Right atrium auricular region (tissue), 2 donors: ENCODE data around the gene CCDC148. TPM values are rescaled to one million over a fixed set of nuclear protein-coding genes. Genes with fewer than 3 reads are reported as not detected.
"Not testable (repeated sequence)": the region's sequence is repeated elsewhere in the genome, so short reads cannot be mapped to it uniquely, and the experiment has no call there.

ENCODE experiments used
- DNase-seq: peaks from one replicate; pipeline ENCODE4 v3.0.0-alpha.2; 2019; ENCODE audit warnings: low spot score
- H3K27ac ChIP-seq, 2 donors: fragments of 200-600 bp; sonication (generic); 1 replicate in 1 of 2; 2 replicates in 1 of 2; pipeline ENCODE4 v1.5.1; 2016 to 2019
- H3K27me3 ChIP-seq, 2 donors: fragments of 200-600 bp; sonication (generic); one replicate each; pipeline versions ENCODE4 v1.5.1 to v1.6.0; 2017 to 2019
- H3K36me3 ChIP-seq: fragments of 200-600 bp; sonication (generic); one replicate; pipeline ENCODE4 v1.5.1; 2016
- H3K4me1 ChIP-seq, 2 donors: fragments of 200-600 bp; sonication (generic); one replicate each; pipeline versions ENCODE4 v1.5.1 to v1.6.0; 2017 to 2019
- H3K4me3 ChIP-seq, 2 donors: fragments of 200-600 bp; sonication (generic); 1 replicate in 1 of 2; 2 replicates in 1 of 2; pipeline ENCODE4 v1.5.1; 2017 to 2019; ENCODE audit warnings: mild to moderate bottlenecking in 1 of 2, moderate library complexity in 1 of 2
- H3K9me3 ChIP-seq, 2 donors: fragments of 200-600 bp; sonication (generic); one replicate each; pipeline ENCODE4 v1.5.1; 2019
- CTCF ChIP-seq, 2 donors: fragments of 200-600 bp; sonication (generic); IDR thresholded peaks; one replicate each; pipeline ENCODE4 v1.5.1; 2019; ENCODE audit warnings: antibody characterized with exemption in 2 of 2
- total RNA-seq, 2 donors: library from RNA; depleted of rRNA; stranded (reverse); fragments of >200 nt; gene quantifications; one replicate each; pipeline ENCODE4 v1.1.0, GENCODE V29; 2016

Gene CCDC148
- total RNA-seq, 2 donors from 2014 or later: 0.20 to 1.1 TPM

GRCh38 chr2:158319269-158319668 lies 137.3 kb downstream of the CCDC148 start:
- no peaks in the 10 kb centered on the region for H3K4me1 ChIP-seq
- no peak for DNase-seq
- no peaks in the 10 kb centered on the region for H3K27me3 ChIP-seq
- no peaks in the 10 kb centered on the region for H3K36me3 ChIP-seq
- H3K4me3 ChIP-seq: no peak overlapping the region
- no peaks in the 10 kb centered on the region for H3K9me3 ChIP-seq
- H3K27ac ChIP-seq: no peak overlapping the region
- no peak for TF ChIP-seq CTCF (IDR thresholded peaks at IDR 0.05)

- Histone ChIP-seq H3K4me3 (no peak overlapping the region), H3K27me3 (no peaks in the 10 kb centered on the region), H3K27ac (no peak overlapping the region), H3K4me1 (no peaks in the 10 kb centered on the region), H3K36me3 (no peaks in the 10 kb centered on the region), H3K9me3 (no peaks in the 10 kb centered on the region)
- DNase-seq: no peak
- TF ChIP-seq CTCF (IDR thresholded peaks at IDR 0.05): no peak
Observed at GRCh38 chr2:158317642-158318041, 138.9 kb downstream of the CCDC148 start.

- Histone ChIP-seq H3K4me1 (no peaks in the 10 kb centered on the region), H3K27ac (no peak overlapping the region), H3K9me3 (no peaks in the 10 kb centered on the region), H3K27me3 (no peaks in the 10 kb centered on the region), H3K4me3 (no peak overlapping the region), H3K36me3 (no peaks in the 10 kb centered on the region)
- no peak for TF ChIP-seq CTCF (IDR thresholded peaks at IDR 0.05)
- no peak for DNase-seq
Observed at GRCh38 chr2:158315803-158316414, 140.6 kb downstream of the CCDC148 start.

GRCh38 chr2:158315000-158315399 lies 141.6 kb downstream of the CCDC148 start:
- Histone ChIP-seq H3K36me3 (no peaks in the 10 kb centered on the region), H3K27me3 (no peaks in the 10 kb centered on the region), H3K4me3 (no peak overlapping the region), H3K4me1 (no peaks in the 10 kb centered on the region), H3K9me3 (no peaks in the 10 kb centered on the region), H3K27ac (no peak overlapping the region)
- TF ChIP-seq CTCF (IDR thresholded peaks at IDR 0.05): no peak
- DNase-seq: no peak

- H3K27ac ChIP-seq: no peak overlapping the region
- H3K9me3 ChIP-seq: no peaks in the 10 kb centered on the region
- no peaks in the 10 kb centered on the region for H3K27me3 ChIP-seq
- no peaks in the 10 kb centered on the region for H3K4me1 ChIP-seq
- TF ChIP-seq CTCF (IDR thresholded peaks at IDR 0.05): no peak
- H3K36me3 ChIP-seq: no peaks in the 10 kb centered on the region
- no peak for DNase-seq
- no peak overlapping the region for H3K4me3 ChIP-seq
Observed at GRCh38 chr2:158313734-158314133, 142.8 kb downstream of the CCDC148 start.

GRCh38 chr2:158312981-158313380 lies 143.6 kb downstream of the CCDC148 start:
- no peak for DNase-seq
- no peak for TF ChIP-seq CTCF (IDR thresholded peaks at IDR 0.05)
- H3K27ac ChIP-seq: no peak overlapping the region

GRCh38 chr2:158310407-158310806 lies 146.1 kb downstream of the CCDC148 start:
- not testable (repeated sequence) for H3K27me3 ChIP-seq, H3K9me3 ChIP-seq, H3K27ac ChIP-seq, DNase-seq, H3K36me3 ChIP-seq, H3K4me3 ChIP-seq, H3K4me1 ChIP-seq

More at GRCh38 chr2:158312981-158313380, 143.6 kb downstream of the CCDC148 start:
- Histone ChIP-seq H3K9me3 (no peaks in the 10 kb centered on the region), H3K4me3 (no peak overlapping the region), H3K4me1 (no peaks in the 10 kb centered on the region), H3K27me3 (no peaks in the 10 kb centered on the region), H3K36me3 (no peaks in the 10 kb centered on the region)
